RWPE1 (cell line): Measurements from ENCODE around the gene NRP2.
A peak's percentile ranks its signal among the peaks of the same experiment; 100 is the strongest.

ENCODE experiments used
- CTCF ChIA-PET: fragments of 350-600 bp; sonication (Branson Sonifier 250); formaldehyde crosslinking; extraction: SDS; loops from one replicate; lab custom pipeline; 2021; lab: Yijun Ruan, JAX
- POLR2A ChIA-PET: fragments of 400-600 bp; formaldehyde crosslinking; extraction: SDS; loops from one replicate; lab custom pipeline; 2020; ENCODE audit warnings: antibody characterized with exemption; ENCODE audit not compliant: low non-redundant PET; lab: Yijun Ruan, JAX
- DNase-seq: peaks from one replicate; pipeline ENCODE4 v3.0.0; 2012; ENCODE audit warnings: low spot score
- H3K27ac ChIP-seq: fragments of 450-650 bp; 2 replicates; pipeline ENCODE4 v1.5.1; 2017
- TF ChIP-seq, protein P1 (sequence below): fragments of 450-650 bp; conservative IDR thresholded peaks from 2 replicates; pipeline ENCODE4 v1.5.1; 2017; ENCODE audit warnings: low read depth, mild to moderate bottlenecking

The NRP2 gene

DNA sequence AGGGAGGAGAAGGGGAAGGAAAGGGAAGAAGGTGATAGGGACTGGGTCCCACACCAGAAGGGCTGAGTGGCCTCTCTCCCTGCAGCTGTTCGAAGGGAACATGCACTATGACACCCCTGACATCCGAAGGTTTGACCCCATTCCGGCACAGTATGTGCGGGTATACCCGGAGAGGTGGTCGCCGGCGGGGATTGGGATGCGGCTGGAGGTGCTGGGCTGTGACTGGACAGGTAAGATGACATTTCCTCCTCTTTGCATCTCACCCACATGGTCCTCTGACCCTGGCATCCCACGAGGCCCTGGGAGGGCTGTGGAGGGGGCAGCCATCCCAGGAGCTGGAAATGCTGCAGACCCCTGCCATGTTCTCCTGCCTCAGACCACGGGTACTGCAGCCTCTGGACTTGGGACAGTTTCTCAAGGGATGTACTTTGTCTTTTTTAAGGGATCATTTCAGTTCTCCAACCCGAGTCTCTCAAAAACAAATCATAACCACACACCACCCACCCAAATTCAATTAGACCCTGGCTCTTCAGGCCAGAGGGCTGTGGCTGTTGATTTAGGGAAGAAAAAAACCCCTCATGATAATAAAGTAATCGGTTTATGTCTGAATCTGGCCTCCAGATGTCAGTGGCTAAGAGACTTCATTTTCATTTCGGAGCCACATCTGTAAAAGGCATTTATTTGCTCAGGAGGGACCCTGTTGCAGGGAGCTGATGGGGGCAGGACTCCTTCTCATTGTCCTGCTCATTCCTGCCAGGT lies 63.5 kb downstream of the NRP2 start:
- TF ChIP-seq, protein P1, sequence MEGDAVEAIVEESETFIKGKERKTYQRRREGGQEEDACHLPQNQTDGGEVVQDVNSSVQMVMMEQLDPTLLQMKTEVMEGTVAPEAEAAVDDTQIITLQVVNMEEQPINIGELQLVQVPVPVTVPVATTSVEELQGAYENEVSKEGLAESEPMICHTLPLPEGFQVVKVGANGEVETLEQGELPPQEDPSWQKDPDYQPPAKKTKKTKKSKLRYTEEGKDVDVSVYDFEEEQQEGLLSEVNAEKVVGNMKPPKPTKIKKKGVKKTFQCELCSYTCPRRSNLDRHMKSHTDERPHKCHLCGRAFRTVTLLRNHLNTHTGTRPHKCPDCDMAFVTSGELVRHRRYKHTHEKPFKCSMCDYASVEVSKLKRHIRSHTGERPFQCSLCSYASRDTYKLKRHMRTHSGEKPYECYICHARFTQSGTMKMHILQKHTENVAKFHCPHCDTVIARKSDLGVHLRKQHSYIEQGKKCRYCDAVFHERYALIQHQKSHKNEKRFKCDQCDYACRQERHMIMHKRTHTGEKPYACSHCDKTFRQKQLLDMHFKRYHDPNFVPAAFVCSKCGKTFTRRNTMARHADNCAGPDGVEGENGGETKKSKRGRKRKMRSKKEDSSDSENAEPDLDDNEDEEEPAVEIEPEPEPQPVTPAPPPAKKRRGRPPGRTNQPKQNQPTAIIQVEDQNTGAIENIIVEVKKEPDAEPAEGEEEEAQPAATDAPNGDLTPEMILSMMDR = no peak
- DNase-seq = no peak
- POLR2A ChIA-PET = no interaction called here
- CTCF ChIA-PET = interaction anchor here (0.6 kb wide), 2 partner anchors 17 to 166 kb away, joined by 3 read pairs; no protein-coding TSS in a partner anchor
- peak overlapping the region; percentile 82 for H3K27ac ChIP-seq

DNA sequence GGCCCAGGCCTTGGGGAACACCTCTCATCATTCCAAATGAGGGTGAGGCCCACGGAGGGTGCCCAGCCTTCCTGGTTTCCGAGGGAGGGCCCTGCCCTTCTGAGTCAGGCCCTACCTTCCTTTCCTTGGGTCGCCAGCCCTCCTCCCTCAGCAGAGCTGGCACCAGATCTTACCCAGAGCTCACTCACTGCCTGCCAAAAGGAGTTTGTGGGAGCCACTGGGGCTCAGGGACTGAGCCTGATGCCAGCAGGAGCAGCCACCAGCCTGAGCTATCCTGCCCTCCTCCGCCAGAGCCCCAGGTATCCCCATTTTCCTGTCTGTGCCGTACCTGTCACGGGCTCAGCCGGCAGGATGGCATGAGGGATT lies 64.1 kb downstream of the NRP2 start:
- DNase-seq = peak; percentile 93
- peak overlapping the region; percentile 82 for H3K27ac ChIP-seq
- CTCF ChIA-PET = interaction anchor here (0.6 kb wide), 1 partner anchor 18 kb away, joined by 3 read pairs; no protein-coding TSS in a partner anchor
- TF ChIP-seq, protein P1 = no peak
- POLR2A ChIA-PET = no interaction called here

DNA sequence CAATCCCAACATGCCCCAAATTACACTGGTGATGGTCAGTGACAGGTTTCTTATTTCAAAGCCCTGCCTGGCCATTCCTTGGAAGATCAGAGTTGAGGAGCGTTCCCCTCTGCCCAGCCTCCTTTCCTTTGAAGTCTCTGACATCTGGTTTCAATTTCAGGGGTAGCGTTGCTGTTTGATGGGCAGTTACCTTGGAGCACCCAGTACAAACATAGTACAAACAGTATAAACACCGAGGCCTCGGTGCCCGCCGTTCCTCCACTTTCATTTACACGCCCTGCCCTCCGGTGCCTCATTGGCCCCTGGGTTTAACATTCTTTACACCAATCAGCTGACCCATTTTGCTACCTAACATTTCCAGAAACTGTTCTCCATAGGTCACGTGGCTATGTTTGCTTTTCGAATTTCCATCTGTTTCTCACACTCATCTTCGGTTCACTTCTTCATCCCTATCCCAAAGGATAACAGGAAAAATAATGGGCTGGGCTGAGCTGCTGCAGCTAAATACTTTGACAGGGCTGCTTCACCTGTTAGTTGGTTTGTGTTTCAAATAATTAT lies 65.6 kb downstream of the NRP2 start:
- no peak overlapping the region; the same call in 1 of the 2 replicates for H3K27ac ChIP-seq
- ChIA-PET POLR2A (no interaction called here), CTCF (no interaction called here)
- DNase-seq = no peak
- TF ChIP-seq, protein P1 = no peak

DNA sequence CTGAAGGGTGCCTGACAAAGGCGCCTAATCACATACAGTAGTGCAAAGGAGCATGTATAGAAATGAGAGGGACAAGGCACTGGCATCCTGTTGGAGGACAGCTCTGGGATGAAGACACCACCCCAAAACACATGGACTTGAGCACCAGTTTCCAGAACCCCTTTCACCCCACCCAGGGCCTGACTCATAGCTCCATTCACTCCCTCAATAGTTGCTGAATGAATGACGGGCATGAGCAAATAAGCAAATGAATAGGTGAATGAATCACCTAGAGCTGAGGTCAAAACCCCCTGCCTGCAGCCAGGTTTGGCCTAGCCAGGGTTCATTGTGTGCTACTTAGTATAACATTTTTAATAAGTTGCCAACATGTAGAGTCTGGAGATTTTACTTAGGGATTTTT lies 66.3 kb downstream of the NRP2 start:
- DNase-seq = peak; percentile 96
- TF ChIP-seq, protein P1 = no peak
- POLR2A ChIA-PET = no interaction called here
- H3K27ac ChIP-seq = peak overlapping the region; percentile 84
- CTCF ChIA-PET = no interaction called here

DNA sequence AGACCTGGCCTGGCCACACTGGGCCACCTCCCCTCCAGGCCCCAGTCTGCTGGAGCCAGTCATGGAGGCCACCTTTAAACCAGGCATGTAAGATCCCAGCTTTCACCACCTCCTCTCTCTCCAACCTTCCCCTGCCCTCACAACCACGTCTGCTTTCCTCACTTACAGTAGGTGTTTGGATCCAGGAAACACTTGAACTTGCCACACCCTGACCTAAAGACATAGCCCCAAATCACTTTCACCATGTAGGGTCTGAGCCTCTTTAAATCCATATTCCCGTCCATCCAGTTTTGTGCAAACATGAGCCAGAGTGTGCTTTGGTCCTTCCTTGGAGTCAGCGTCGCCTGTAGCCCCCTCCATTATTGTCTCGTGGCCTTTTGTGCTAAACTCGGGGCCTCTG lies 66.8 kb downstream of the NRP2 start:
- peak overlapping the region; percentile 84 for H3K27ac ChIP-seq
- TF ChIP-seq, protein P1 = no peak
- peak; percentile 16 for DNase-seq
- POLR2A ChIA-PET = no interaction called here
- CTCF ChIA-PET = no interaction called here

DNA sequence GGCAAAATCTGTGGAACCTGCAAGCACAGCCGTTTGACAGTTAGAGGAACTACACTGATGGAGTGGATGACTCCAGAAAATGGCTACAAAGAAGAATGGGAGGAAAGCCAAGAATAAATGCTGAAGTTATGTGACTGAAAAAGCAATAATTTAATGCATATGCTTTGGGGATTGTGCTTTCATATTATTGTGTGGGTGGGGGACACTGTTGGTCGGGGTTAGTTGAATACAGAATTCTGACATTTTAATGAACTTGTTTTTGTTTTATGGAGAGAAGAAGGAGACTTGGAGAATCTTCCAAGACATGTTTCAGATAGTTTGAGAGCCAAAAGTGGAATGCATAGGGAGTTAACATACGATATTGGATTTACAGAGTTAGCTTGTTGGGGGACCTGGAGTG lies 68.5 kb downstream of the NRP2 start:
- DNase-seq = no peak
- POLR2A ChIA-PET = no interaction called here
- H3K27ac ChIP-seq = no peak overlapping the region
- CTCF ChIA-PET = no interaction called here
- TF ChIP-seq, protein P1 = no peak
